ENCODE measurements around the gene DNAH6.

DNA sequence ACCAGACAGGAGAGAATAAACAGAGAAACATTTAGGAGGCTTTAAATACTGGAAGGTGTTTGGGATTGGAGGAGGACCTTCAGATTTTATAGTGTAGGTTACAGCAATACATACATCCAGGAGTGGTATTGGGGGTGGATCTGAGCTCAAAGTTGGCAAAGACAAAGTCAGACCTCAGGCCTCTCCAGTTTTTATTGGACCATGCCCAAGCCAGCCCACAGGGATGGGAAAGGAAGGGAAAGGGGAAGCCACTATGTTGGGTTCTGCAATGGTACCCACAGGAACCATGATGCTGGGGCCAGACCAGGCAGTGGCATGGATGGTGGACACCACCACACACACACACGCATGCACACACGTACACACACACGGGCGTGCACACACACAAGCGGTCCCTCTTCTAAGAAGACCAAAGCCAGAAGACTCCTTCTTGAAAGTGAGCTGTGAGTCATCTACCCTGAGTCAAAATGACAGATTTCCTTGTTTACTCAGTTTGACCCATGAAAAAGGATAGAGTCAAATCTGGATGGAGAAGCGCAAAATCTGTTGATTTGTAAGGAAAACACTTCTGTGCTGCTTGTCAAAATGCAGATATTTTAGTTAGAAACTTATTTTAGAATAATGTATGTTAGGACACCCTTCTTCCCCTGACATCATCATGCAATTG, 276.7 kb downstream of the DNAH6 start:
- TF ChIP-seq, protein P1, sequence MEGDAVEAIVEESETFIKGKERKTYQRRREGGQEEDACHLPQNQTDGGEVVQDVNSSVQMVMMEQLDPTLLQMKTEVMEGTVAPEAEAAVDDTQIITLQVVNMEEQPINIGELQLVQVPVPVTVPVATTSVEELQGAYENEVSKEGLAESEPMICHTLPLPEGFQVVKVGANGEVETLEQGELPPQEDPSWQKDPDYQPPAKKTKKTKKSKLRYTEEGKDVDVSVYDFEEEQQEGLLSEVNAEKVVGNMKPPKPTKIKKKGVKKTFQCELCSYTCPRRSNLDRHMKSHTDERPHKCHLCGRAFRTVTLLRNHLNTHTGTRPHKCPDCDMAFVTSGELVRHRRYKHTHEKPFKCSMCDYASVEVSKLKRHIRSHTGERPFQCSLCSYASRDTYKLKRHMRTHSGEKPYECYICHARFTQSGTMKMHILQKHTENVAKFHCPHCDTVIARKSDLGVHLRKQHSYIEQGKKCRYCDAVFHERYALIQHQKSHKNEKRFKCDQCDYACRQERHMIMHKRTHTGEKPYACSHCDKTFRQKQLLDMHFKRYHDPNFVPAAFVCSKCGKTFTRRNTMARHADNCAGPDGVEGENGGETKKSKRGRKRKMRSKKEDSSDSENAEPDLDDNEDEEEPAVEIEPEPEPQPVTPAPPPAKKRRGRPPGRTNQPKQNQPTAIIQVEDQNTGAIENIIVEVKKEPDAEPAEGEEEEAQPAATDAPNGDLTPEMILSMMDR (conservative IDR thresholded peaks at IDR 0.05 in 1 of 2, IDR thresholded peaks at IDR 0.05 in 1 of 2; ENCODE audit: extremely low read depth in 1 of 2, insufficient read depth in 1 of 2, low read depth in 1 of 2, low read length in 2 of 2) = no peak
- no peak for TF ChIP-seq EZH2 (IDR thresholded peaks at IDR 0.05; ENCODE audit: borderline replicate concordance, low read length)

All from mammary epithelial cell (primary cell).